Aorta (tissue), 5 donors: ENCODE results near the gene ACTN1. TPM values are rescaled to one million over a fixed set of nuclear protein-coding genes. Genes with fewer than 3 reads are reported as not detected.

Experiments used
- ATAC-seq: fragments of 200-7000 bp; cut with Tn5 transposase; one replicate; pipeline ENCODE4 v1.9.1; 2022; ENCODE audit warnings: moderate library complexity; ENCODE audit not compliant: low FRiP score
- DNase-seq, 2 donors: peaks; one replicate each; pipeline ENCODE4 v3.0.0-alpha.2; 2020
- H3K27ac ChIP-seq, 2 donors: one replicate each; pipeline ENCODE4 v1.5.1; 2013; ENCODE audit warnings: low read length in 2 of 2, mild to moderate bottlenecking in 2 of 2, moderate library complexity in 2 of 2, control low read depth in 1 of 2, inconsistent platforms in 1 of 2, low read depth in 1 of 2
- H3K27me3 ChIP-seq, 2 donors: one replicate each; pipeline ENCODE4 v1.6.1; 2013; ENCODE audit warnings: control low read depth in 1 of 2, low read length in 1 of 2, mild to moderate bottlenecking in 1 of 2, moderate library complexity in 1 of 2; ENCODE audit not compliant: insufficient read depth in 2 of 2, control insufficient read depth in 1 of 2
- H3K36me3 ChIP-seq, 2 donors: one replicate each; pipeline ENCODE4 v1.6.1; 2013; ENCODE audit warnings: control low read depth in 1 of 2, low read length in 1 of 2, mild to moderate bottlenecking in 1 of 2; ENCODE audit not compliant: insufficient read depth in 2 of 2, control insufficient read depth in 1 of 2
- H3K4me1 ChIP-seq, 2 donors: one replicate each; pipeline ENCODE4 v1.6.1; 2013; ENCODE audit warnings: low read length in 2 of 2, control low read depth in 1 of 2, mild to moderate bottlenecking in 1 of 2, moderate library complexity in 1 of 2; ENCODE audit not compliant: insufficient read depth in 2 of 2, control insufficient read depth in 1 of 2
- H3K4me3 ChIP-seq, 2 donors: one replicate each; pipeline ENCODE4 v1.5.1; 2013; ENCODE audit warnings: low read length in 2 of 2, control low read depth in 1 of 2, mild to moderate bottlenecking in 1 of 2
- H3K9me3 ChIP-seq: one replicate; pipeline ENCODE4 v1.6.1; 2013; ENCODE audit warnings: mild to moderate bottlenecking, low read length; ENCODE audit not compliant: control insufficient read depth
- WGBS, 2 donors: extraction: QIAGEN DNeasy Blood & Tissue Kit; methylation state at CpG; one replicate each; pipeline ENCODE4 v1.1.7; 2013; 5-methylcytosine and 5-hydroxymethylcytosine counted together
- intact Hi-C, 2 donors: fragments of 100-400 bp; cut with DNase I; formaldehyde crosslinking; loops; one replicate each; pipeline versions ENCODE4 v1.14.2 to v1.15.0; 2022
- polyA plus RNA-seq, 2 donors: library from polyadenylated mRNA; stranded (reverse); fragments of 200-250 nt; gene quantifications; one replicate each; pipeline ENCODE4 v1.2.3, GENCODE V29; 2013
- total RNA-seq, 2 donors: library from RNA; stranded (reverse); fragmentation: NEBNext Ultra II Directional; extraction: Animal tissue kit (Norgen Biotek cat#: 25700); gene quantifications; one replicate each; pipeline ENCODE4 v1.2.1, GENCODE V29; 2021
- donor health status: healthy with polysubstance abuse.
- donor health status: Bipolar disorder and iron deficiency.
- donor health status: DM: no; HTN: no; CAD: no.
- donor health status: DM: no; HTN: no; CAD: no.
- donor health status: DM: yes; HTN: yes; CAD: no.

The ACTN1 gene
- total and polyA plus RNA-seq, 4 donors: 82.0 to 1,590 (median 631) TPM

DNA sequence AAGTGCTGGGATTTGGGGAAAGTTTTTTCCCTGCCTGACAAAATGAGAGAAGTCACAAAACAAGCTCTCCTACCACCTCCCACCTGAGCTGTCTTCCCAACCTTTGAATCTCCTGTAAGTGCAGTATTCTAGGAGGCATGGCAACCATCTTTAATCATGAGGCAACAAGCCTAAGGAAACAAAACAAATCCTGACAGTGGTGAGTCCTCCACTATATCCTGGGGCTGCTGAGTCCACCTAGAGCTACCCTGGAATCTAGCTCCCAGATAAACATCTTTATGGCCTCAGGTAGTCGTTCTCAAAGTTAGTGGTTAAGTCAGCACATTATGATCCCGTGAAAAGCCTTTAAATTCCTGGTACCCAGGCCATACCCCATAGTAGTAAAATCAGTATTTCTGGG lies 22.3 kb upstream of the ACTN1 start:
- intact Hi-C loops: no loop called here

GRCh38 chr14:68998062-68998461 lies 19.0 kb upstream of the ACTN1 start:
- WGBS, 2 donors: 88 to 90% methylated on average over 5 of the region's 5 CpGs
- DNase-seq: no peak
- Histone ChIP-seq H3K27me3 (no peaks in the 10 kb centered on the region), H3K4me3 (no peak overlapping the region), H3K9me3 (no peaks in the 10 kb centered on the region), H3K27ac (no peak overlapping the region), H3K36me3 (no peaks in the 10 kb centered on the region), H3K4me1 (no peaks in the 10 kb centered on the region)
- intact Hi-C loops: no loop called here
- no peak for ATAC-seq

More for the DNA sequence above, 22.3 kb upstream of the ACTN1 start:
- ATAC-seq (no peak), DNase-seq (no peak)
- H3K9me3 ChIP-seq: no peaks in the 10 kb centered on the region
- no peak overlapping the region for H3K4me3 ChIP-seq
- WGBS, 2 donors: 93 to 96% methylated on average over 2 of the region's 2 CpGs
- H3K4me1 ChIP-seq: peaks cover 0 to 2% of the 10 kb centered on the region in 2 donors
- no peaks in the 10 kb centered on the region for H3K36me3 ChIP-seq
- H3K27me3 ChIP-seq: no peaks in the 10 kb centered on the region
- H3K27ac ChIP-seq: no peak overlapping the region

DNA sequence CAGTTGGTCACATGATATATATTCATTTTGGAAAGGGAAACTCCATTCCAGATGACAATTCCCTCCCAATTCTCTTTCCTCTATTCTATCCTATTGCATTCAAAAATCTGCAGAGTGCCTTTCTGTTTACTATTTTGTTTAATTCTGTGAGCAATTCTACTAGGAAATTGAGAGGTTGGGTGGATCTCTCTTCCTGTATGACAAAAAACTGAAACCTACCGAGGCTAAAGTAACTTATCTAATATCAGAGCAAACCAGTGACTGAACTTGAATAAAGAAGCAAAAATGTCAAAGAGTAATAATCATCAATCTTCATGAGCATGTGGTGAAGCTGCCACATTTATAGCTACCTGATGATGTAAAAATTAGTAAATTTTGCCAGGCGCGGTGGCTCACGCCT lies 16.6 kb upstream of the ACTN1 start:
- 95 to 97% methylated on average over 4 of the region's 4 CpGs for WGBS, 2 donors
- no peak overlapping the region for H3K27ac ChIP-seq
- no peaks in the 10 kb centered on the region for H3K9me3 ChIP-seq
- intact Hi-C loops: no loop called here
- H3K4me1 ChIP-seq: no peaks in the 10 kb centered on the region
- no peak overlapping the region for H3K4me3 ChIP-seq
- no peak for DNase-seq
- no peaks in the 10 kb centered on the region for H3K27me3 ChIP-seq
- no peak for ATAC-seq
- H3K36me3 ChIP-seq: no peaks in the 10 kb centered on the region

DNA sequence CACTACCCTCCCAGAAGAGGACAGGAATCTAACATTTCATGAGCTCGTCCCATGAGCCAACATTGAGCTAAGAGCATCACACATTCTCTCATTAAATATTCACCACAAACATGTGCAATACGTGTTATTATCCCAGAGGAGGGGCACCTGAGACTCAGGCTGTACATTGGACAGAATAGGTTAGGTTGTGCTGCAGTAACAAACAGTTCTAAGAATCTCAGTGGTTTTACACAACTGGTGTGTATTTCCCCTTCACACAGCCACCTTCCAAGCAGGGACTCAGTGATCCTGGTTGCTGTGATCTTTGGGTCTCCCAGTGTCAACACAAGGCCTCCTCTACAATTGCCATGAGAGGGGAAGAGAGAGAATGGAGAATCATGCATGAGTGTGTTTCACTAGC lies 15.0 kb upstream of the ACTN1 start:
- WGBS, 2 donors: 98% methylated on average over 2 of the region's 2 CpGs
- Histone ChIP-seq H3K27ac (no peak overlapping the region), H3K4me1 (no peaks in the 10 kb centered on the region), H3K4me3 (no peak overlapping the region), H3K27me3 (no peaks in the 10 kb centered on the region), H3K36me3 (no peaks in the 10 kb centered on the region), H3K9me3 (no peaks in the 10 kb centered on the region)
- ATAC-seq: no peak
- no peak for DNase-seq
- intact Hi-C loops: no loop called here

DNA sequence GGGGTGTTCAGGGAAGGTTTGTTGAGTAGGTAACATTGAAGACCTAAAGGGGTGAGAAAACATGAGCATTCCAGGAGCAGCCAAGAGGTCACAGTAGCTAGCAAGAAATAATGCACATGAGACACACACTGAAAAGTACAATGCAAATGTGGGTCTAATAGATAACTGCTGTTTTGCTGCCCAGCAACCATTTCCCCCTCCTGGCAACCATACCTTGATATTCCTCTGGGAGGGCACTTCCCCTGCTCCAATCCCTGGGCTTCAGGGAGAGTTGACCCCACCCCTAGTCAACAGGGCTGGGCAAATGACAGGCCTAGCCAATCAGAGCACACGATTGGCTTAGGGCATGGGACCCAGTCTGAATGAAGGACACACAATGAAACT lies 8.5 kb upstream of the ACTN1 start:
- Histone ChIP-seq H3K9me3 (no peaks in the 10 kb centered on the region), H3K36me3 (no peaks in the 10 kb centered on the region), H3K27me3 (no peaks in the 10 kb centered on the region), H3K4me3 (no peak overlapping the region), H3K27ac (no peak overlapping the region), H3K4me1 (no peaks in the 10 kb centered on the region)
- intact Hi-C loops: no loop called here
- WGBS, 2 donors: 72 to 80% methylated on average over 1 of the region's 1 CpG
- ATAC-seq (no peak), DNase-seq (no peak)

GRCh38 chr14:68986926-68987652 lies 8.0 kb upstream of the ACTN1 start:
- WGBS, 2 donors: 49 to 66% methylated on average over 2 of the region's 2 CpGs

GRCh38 chr14:68986225-68986624 lies 7.1 kb upstream of the ACTN1 start:
- DNase-seq (no peak), ATAC-seq (no peak)
- no peaks in the 10 kb centered on the region for H3K9me3 ChIP-seq
- WGBS, 2 donors: 90 to 93% methylated on average over 2 of the region's 2 CpGs
- intact Hi-C loops: no loop called here
- peaks cover 2 to 8% of the 10 kb centered on the region in 2 donors for H3K4me1 ChIP-seq
- H3K36me3 ChIP-seq: no peaks in the 10 kb centered on the region
- no peaks in the 10 kb centered on the region for H3K27me3 ChIP-seq
- H3K4me3 ChIP-seq: no peak overlapping the region
- H3K27ac ChIP-seq: no peak overlapping the region

More at GRCh38 chr14:68986926-68987652, 8.0 kb upstream of the ACTN1 start:
- H3K4me3 ChIP-seq: no peak overlapping the region
- intact Hi-C loops: no loop called here
- no peaks in the 10 kb centered on the region for H3K27me3 ChIP-seq
- H3K4me1 ChIP-seq: peaks cover 0 to 2% of the 10 kb centered on the region in 2 donors
- H3K36me3 ChIP-seq: no peaks in the 10 kb centered on the region
- no peaks in the 10 kb centered on the region for H3K9me3 ChIP-seq
- H3K27ac ChIP-seq: no peak overlapping the region
- DNase-seq (no peak), ATAC-seq (no peak)

DNA sequence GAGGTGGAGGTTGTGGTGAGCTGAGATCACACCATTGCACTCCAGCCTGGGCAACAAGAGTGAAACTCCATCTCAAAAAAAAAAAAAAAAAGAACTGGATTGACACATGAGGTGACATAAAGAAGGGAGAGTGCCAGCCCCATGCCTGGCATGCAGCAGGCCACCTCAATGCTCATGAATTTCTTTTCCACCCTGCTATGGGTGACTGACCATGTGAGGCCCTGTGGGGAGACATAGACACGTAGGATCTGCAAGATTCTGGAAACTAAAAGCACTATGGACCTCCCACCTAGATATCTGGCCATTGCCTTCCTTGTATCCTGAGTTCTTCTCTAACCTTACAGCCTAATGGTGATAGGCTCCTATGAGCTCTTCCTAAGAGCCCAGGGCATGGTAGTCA lies 5.6 kb upstream of the ACTN1 start:
- Histone ChIP-seq H3K4me1 (peaks cover 2 to 8% of the 10 kb centered on the region in 2 donors), H3K36me3 (no peaks in the 10 kb centered on the region), H3K27ac (no peak overlapping the region), H3K4me3 (no peak overlapping the region), H3K27me3 (no peaks in the 10 kb centered on the region), H3K9me3 (no peaks in the 10 kb centered on the region)
- DNase-seq (no peak), ATAC-seq (no peak)
- WGBS, 2 donors: 89 to 96% methylated on average over 1 of the region's 1 CpG
- intact Hi-C loops: loop anchor here in 1 of 2 donors (5.0 kb wide), 1 partner anchor 103 kb away; no protein-coding TSS in a partner anchor

DNA sequence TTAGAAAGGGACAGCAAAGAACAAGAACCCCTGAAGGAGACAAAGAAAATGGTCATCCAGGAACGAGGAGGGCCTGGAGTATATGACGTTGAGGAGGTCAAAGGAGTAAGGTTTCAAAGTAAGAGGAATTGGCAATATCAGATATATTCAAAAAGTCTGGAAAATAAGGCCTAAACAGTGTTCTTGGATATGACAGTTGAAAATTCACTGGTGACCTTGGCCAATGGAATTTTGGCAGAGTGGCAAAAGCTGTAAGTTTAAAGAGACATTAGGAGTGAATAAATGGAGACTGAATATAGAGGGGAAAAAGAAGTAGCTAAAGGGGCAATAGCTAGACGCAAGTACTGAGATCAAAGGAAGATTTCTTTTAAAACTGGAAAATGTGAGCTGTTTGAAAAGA lies 4.1 kb upstream of the ACTN1 start:
- Histone ChIP-seq H3K9me3 (no peaks in the 10 kb centered on the region), H3K27ac (peak overlapping the region in 1 of 2 donors; percentile 77), H3K4me3 (no peak overlapping the region), H3K36me3 (no peaks in the 10 kb centered on the region), H3K4me1 (peaks cover 2 to 8% of the 10 kb centered on the region in 2 donors), H3K27me3 (no peaks in the 10 kb centered on the region)
- DNase-seq (no peak), ATAC-seq (no peak)
- 71 to 83% methylated on average over 3 of the region's 3 CpGs for WGBS, 2 donors
- intact Hi-C loops: loop anchor here (2.0 to 5.0 kb wide), 3 partner anchors 22 to 104 kb away; no protein-coding TSS in a partner anchor
